DMS153 treated with DMSO at 0.1 percent for 48 hours (cell line): ENCODE results near the gene C12orf43.

Experiments
- DNase-seq: peaks from one replicate; lab custom pipeline; 2025; ENCODE audit not compliant: unreplicated experiment; lab: John Stamatoyannopoulos, UW

The C12orf43 gene

DNA sequence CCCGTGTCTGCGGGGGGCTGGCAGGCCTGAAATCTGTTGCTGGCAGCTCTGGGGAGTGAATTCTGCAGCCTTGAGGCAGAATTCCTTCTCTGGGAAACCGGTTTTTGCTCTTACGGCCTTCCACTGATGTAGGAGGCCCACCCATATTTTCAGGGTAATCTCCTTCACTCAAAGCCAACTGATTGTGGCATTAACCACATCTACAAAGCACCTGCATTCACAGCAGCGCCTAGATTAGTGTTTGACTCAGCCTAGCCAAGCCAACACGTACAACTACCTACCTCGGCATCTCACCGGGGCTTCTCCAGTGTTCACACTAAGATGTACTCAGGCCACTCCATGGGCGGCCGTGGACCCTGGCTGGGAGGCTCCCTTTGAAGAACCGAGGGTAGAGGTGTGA, 15.8 kb downstream of the C12orf43 start:
- no peak for DNase-seq

GRCh38 chr12:120999191-121000120, 16.8 kb downstream of the C12orf43 start:
- no peak for DNase-seq

DNA sequence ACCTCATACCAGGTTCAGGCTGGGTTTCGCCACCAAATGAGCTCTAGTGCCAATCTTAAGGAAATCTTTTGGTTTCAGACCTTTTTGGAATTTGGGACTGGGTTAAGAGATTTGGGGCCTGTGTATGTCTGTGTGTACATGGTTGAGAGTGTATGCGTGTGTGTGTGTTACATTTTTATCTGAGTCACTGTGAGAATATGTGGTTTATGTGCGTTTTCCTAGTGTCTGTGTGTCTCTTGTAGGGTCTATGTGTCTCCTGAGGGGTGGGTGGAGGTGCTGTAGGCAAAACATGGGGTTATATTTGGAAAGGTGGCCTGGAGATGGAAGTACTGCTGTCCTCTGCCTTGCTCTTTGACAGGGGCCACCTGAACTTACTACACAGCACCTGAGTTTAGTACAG, 17.9 kb downstream of the C12orf43 start:
- no peak for DNase-seq

DNA sequence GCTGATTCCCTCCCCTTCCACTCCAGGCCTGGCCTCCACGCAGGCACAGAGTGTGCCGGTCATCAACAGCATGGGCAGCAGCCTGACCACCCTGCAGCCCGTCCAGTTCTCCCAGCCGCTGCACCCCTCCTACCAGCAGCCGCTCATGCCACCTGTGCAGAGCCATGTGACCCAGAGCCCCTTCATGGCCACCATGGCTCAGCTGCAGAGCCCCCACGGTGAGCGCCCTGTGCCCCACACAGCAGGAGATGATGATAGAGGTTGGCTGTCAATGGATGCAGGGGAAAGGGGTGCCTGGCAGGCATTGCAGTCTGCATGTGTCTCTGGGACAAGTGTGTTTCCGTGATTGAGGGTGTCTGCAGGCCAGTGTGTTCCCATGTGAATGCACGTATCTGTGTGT, 18.8 kb downstream of the C12orf43 start:
- DNase-seq = no peak

- DNase-seq = no peak
Measured at GRCh38 chr12:120996133-120996746, 20.0 kb downstream of the C12orf43 start.

DNA sequence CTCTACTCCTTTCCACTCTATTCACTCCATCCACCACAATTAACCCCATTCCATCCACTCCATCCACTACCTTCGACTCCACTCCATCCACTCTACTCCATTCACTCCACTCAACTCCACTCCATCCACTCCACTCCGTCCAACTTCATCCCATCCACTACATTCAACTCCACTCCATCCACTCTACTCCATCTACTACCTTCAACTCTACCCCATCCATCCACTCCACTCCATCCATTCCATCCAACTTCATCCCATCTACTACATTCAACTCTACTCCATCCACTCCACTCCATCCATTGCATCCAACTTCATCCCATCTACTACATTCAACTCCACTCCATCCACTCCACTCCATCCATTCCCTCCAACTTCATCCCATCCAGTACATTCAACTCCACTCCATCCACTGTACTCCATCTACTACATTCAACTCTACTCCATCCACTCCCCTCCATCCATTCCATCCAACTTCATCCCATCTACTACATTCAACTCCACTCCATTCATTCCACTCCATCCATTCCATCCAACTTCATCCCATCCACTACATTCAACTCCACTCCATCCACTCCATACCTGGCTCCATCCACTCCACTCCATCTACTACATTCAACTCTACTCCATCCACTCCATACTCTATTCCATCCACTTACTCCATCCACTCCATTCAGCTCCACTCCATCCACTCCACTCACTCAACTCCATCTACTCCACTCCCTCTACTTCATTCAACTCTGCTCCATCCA, 21.5 kb downstream of the C12orf43 start:
- DNase-seq = no peak

DNA sequence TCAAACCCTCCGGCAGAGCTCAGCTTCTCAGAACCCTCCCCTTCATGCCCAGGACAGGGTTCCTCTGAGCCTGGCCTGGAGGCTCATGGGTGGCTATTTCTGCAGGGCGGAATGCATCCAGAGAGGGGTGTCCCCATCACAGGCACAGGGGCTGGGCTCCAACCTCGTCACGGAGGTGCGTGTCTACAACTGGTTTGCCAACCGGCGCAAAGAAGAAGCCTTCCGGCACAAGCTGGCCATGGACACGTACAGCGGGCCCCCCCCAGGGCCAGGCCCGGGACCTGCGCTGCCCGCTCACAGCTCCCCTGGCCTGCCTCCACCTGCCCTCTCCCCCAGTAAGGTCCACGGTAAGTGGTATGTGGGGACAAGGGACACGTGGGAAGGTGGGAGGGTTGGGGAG, 22.2 kb downstream of the C12orf43 start:
- no peak for DNase-seq

GRCh38 chr12:120993496-120993895, 22.8 kb downstream of the C12orf43 start:
- DNase-seq = no peak

- DNase-seq = no peak
Measured at GRCh38 chr12:120992989-120993388, 23.3 kb downstream of the C12orf43 start.

GRCh38 chr12:120991965-120992364, 24.3 kb downstream of the C12orf43 start:
- DNase-seq = no peak

DNA sequence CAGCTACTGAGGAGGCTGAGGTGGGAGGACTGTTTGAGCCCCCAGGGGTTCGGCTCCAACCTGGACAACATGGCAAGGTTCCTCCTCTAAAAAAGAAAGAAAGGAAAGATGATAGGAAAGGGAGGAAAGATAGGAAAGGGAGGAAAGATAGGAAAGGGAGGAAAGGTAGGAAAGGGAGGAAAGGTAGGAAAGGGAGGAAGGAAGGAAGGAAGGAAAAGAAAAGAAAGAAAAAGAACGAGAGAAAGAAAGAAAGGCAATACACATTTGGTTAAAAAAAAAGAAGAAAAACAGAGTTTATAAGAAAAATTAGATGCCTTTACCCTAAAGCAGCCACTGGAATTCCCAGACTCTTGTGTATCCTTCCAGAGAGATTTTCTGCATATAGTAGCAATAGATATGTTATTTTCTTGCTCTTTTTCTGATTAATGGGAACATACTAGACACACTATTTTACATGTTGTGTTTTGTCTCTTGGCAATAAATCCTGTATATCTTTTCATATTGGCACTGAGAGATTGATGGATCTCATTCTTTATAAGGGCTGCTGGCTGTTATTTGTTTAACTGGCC, 25.7 kb downstream of the C12orf43 start:
- no peak for DNase-seq

- DNase-seq = no peak
Measured at GRCh38 chr12:120989687-120990086, 26.6 kb downstream of the C12orf43 start.

GRCh38 chr12:120988658-120989057, 27.6 kb downstream of the C12orf43 start:
- no peak for DNase-seq

DNA sequence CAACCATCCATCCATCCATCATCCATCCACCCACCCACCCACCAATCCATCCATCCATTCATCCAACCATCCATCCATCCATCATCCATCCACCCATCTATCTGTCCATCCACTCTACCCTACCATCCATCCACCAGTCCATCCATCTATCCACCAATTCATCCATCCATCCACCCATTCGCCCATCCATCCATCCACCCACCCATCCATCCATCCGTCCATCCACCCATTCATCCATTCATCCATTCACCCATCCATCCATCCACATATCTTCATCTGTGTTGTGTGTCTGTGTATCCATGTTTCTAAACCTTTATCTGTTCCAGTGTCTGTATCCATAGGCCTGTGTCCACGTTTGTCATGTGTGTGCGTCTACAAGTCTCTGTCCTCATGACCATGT, 28.1 kb downstream of the C12orf43 start:
- DNase-seq = no peak

- DNase-seq = no peak
Measured at GRCh38 chr12:120984351-120984898, 31.9 kb downstream of the C12orf43 start.

- DNase-seq = no peak
Measured at GRCh38 chr12:120983759-120984158, 32.5 kb downstream of the C12orf43 start.

- no peak for DNase-seq
Measured at GRCh38 chr12:120982659-120983058, 33.6 kb downstream of the C12orf43 start.

GRCh38 chr12:120981407-120981941, 34.8 kb downstream of the C12orf43 start:
- no peak for DNase-seq

GRCh38 chr12:120980800-120981368, 35.4 kb downstream of the C12orf43 start:
- DNase-seq = no peak

GRCh38 chr12:120979862-120980696, 36.2 kb downstream of the C12orf43 start:
- DNase-seq = no peak
